WI38 (cell line): ENCODE data around the gene C8G.

Experiments used
- H3K4me3 ChIP-seq: 2 replicates; pipeline ENCODE4 v1.5.1; 2011; ENCODE audit warnings: low read depth, mild to moderate bottlenecking, control low read depth, low read length
- TF ChIP-seq, protein P1 (sequence below): IDR thresholded peaks from 2 replicates; pipeline ENCODE4 v1.5.1; 2012; ENCODE audit warnings: low read depth, mild to moderate bottlenecking, control low read depth, low read length

Gene C8G

GRCh38 chr9:136936645-136937170 lies 8.3 kb upstream of the C8G start:
- TF ChIP-seq, protein P1, sequence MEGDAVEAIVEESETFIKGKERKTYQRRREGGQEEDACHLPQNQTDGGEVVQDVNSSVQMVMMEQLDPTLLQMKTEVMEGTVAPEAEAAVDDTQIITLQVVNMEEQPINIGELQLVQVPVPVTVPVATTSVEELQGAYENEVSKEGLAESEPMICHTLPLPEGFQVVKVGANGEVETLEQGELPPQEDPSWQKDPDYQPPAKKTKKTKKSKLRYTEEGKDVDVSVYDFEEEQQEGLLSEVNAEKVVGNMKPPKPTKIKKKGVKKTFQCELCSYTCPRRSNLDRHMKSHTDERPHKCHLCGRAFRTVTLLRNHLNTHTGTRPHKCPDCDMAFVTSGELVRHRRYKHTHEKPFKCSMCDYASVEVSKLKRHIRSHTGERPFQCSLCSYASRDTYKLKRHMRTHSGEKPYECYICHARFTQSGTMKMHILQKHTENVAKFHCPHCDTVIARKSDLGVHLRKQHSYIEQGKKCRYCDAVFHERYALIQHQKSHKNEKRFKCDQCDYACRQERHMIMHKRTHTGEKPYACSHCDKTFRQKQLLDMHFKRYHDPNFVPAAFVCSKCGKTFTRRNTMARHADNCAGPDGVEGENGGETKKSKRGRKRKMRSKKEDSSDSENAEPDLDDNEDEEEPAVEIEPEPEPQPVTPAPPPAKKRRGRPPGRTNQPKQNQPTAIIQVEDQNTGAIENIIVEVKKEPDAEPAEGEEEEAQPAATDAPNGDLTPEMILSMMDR, result no peak
- H3K4me3 ChIP-seq, result no peak overlapping the region

- TF ChIP-seq, protein P1, result no peak
- no peak overlapping the region for H3K4me3 ChIP-seq
Observed at GRCh38 chr9:136937186-136938001, 7.6 kb upstream of the C8G start.

- TF ChIP-seq, protein P1, result no peak
- no peak overlapping the region for H3K4me3 ChIP-seq
Observed at GRCh38 chr9:136939431-136939995, 5.5 kb upstream of the C8G start.

DNA sequence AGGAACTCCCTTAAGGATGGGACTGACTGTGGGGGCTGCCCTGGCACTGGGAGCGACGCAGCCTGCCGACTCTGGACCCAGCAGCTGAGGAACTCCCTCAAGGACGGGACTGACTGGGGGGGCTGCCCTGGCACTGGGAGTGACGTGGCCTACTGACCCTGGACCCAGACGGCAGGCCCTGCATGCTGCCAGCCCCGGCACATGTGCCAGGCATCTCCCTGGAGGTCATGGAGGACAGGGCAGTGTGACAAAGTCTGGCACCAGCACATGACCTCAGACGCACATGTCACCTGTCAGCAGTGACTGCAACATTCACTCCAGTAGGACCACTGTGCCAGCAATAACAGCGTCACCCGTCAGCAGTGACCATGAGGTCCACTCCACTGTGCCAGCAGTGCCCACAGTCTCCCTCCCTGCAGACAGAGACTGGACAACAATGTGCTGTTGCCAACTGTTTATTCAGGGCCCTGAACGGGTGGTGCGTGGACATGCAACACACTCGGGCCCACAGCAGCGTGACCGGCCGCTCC lies 5.0 kb upstream of the C8G start:
- TF ChIP-seq, protein P1, result no peak

DNA sequence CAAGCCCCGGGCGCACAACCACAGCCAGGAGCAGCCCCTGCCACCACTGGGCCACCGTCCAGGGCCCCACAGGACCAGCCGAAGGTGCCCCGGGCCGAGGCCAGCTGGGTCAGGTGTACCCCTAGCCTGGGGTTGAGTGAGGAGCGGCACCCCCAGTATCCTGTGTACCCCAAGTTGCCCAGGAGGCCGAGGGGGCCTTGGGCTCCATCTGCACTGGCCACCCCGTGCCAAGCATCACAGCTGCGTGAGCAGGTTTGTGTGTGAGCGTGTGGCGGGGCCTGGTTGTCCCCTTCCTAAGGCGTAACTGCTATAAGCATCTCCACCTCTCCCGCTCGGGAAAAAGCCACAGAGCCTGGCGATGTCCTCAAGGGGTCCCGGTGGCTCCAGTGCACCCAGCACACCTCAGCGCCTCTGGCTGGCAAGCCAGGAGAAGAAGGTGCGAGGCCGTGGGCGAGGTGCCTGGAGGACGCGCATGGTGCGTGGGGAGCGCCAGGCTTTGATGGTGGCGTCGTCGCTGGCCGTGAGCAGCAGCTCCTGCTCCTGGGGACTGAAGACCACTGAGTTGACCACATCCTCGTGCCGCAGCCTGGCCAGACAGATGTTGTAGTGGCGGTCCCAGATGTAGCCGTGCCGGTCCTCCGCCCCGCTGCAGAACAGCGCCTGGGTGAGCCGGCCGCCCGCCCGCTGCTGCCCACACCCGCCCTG lies 4.4 kb upstream of the C8G start:
- TF ChIP-seq, protein P1, result no peak
- no peak overlapping the region for H3K4me3 ChIP-seq

More for the DNA sequence above, 5.0 kb upstream of the C8G start:
- no peak overlapping the region for H3K4me3 ChIP-seq

DNA sequence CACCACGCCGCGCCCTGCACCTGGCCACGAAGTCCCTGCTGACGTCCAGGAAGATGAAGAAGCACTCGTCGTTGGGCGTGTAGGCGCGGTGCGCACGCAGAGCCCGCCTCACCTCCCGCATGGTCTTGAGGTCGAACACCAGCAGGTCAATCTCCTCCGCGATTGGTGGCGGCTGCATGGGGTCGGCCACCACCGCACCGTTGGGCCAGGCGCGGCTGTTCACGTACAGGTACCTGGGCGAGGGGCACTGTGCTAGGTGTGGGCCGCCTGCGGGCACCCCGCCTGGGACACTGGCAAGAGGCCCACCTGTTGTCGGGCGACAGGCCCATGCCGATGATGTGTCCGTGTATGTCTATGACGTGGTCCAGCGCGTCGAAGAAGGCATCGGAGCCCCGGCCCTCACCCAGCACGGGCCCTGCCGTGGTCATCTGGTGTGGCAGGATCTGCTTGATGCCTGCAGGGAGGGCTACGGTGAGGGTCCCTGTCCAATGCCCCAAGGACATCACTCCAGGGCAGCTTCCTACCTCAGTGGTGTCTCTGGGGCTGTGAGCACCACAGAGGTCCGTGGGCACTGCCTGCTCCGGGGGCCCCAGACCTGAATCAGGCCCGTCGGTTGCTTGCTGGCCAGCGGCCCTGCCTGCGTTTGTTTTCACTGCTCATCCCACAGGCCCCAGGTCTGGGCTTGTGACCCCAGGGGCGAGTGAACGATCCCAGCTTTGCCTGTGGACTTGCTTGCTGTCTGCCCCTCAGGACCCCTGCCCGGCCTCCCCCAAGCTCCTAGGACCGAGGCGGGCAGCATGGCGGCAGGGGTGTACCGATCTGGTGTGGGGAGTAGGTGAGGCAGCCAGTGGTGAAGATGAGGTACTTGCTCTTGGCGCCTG lies 3.6 kb upstream of the C8G start:
- TF ChIP-seq, protein P1, result no peak

More for the DNA sequence above, 3.6 kb upstream of the C8G start:
- H3K4me3 ChIP-seq, result no peak overlapping the region
